ENCODE results near the gene ABCB6. TPM values are rescaled to one million over a fixed set of nuclear protein-coding genes. Genes with fewer than 3 reads are reported as not detected.

Gene ABCB6
- total RNA-seq, 6 experiments from 2014 or later: 12.5 to 16.5 (median 13.9) TPM

GRCh38 chr2:219243291-219243761, 24.6 kb upstream of the ABCB6 start:
- H3K9me3 Mint-ChIP-seq: no peaks in the 10 kb centered on the region
- peaks cover 11% of the 10 kb centered on the region for H3K4me1 Mint-ChIP-seq (ENCODE audit: low read depth)
- no peaks in the 10 kb centered on the region; the same call in 1 of the 2 replicates for H3K36me3 Mint-ChIP-seq (ENCODE audit: low read depth)
- TF ChIP-seq CTCF (IDR thresholded peaks at IDR 0.05): no peak
- H3K4me3 Mint-ChIP-seq: no peak overlapping the region
- H3K27me3 Mint-ChIP-seq (ENCODE audit: insufficient read depth): no peaks in the 10 kb centered on the region
- no peak for DNase-seq
- no peak overlapping the region for H3K27ac Mint-ChIP-seq

GRCh38 chr2:219234331-219234730, 15.6 kb upstream of the ABCB6 start:
- H3K4me1 Mint-ChIP-seq (ENCODE audit: low read depth): peaks cover 9% of the 10 kb centered on the region
- H3K9me3 Mint-ChIP-seq: no peaks in the 10 kb centered on the region
- H3K27ac Mint-ChIP-seq: no peak overlapping the region
- no peak for TF ChIP-seq CTCF (IDR thresholded peaks at IDR 0.05)
- H3K27me3 Mint-ChIP-seq (ENCODE audit: insufficient read depth): no peaks in the 10 kb centered on the region
- no peak for DNase-seq
- H3K36me3 Mint-ChIP-seq (ENCODE audit: low read depth): peaks cover 10% of the 10 kb centered on the region
- H3K4me3 Mint-ChIP-seq: no peak overlapping the region

- Mint-ChIP-seq H3K9me3 (no peaks in the 10 kb centered on the region), H3K27ac (peak overlapping the region; percentile 90), H3K4me3 (peak overlapping the region; percentile 96), H3K27me3 (ENCODE audit: insufficient read depth) (no peaks in the 10 kb centered on the region), H3K36me3 (ENCODE audit: low read depth) (peaks cover 9% of the 10 kb centered on the region), H3K4me1 (ENCODE audit: low read depth) (peaks cover 25% of the 10 kb centered on the region)
- DNase-seq: no peak
- no peak for TF ChIP-seq CTCF (IDR thresholded peaks at IDR 0.05)
These were observed 11.3 kb upstream of the ABCB6 start for GRCh38 chr2:219230059-219230540.

- peak; percentile 99 for DNase-seq
- Mint-ChIP-seq H3K27ac (peak within 1 kb of the TSS; percentile 90), H3K27me3 (ENCODE audit: insufficient read depth) (no peaks in the 10 kb centered on the region), H3K36me3 (ENCODE audit: low read depth) (peaks cover 6% of the 10 kb centered on the region), H3K4me3 (peak within 1 kb of the TSS; percentile 96), H3K4me1 (ENCODE audit: low read depth) (peaks cover 25% of the 10 kb centered on the region), H3K9me3 (no peaks in the 10 kb centered on the region)
- no peak for TF ChIP-seq CTCF (IDR thresholded peaks at IDR 0.05)
These were observed 10.7 kb upstream of the ABCB6 start, which contains the start of the genes ANKZF1 and ATG9A for GRCh38 chr2:219229305-219230058. ANKZF1 (plus strand) TSS chr2:219229806; CDS start chr2:219230258, 452 bp downstream. ATG9A (minus strand) TSS chr2:219229636; CDS start chr2:219228024, 1,612 bp downstream.

- Mint-ChIP-seq H3K4me1 (ENCODE audit: low read depth) (peaks cover 25% of the 10 kb centered on the region), H3K36me3 (ENCODE audit: low read depth) (peaks cover 5% of the 10 kb centered on the region; the same call in 1 of the 2 replicates), H3K4me3 (peak overlapping the region; percentile 96), H3K27ac (peak overlapping the region; percentile 45), H3K9me3 (no peaks in the 10 kb centered on the region), H3K27me3 (ENCODE audit: insufficient read depth) (no peaks in the 10 kb centered on the region)
- TF ChIP-seq CTCF (IDR thresholded peaks at IDR 0.05): no peak
- DNase-seq: no peak
These were observed 10.2 kb upstream of the ABCB6 start for GRCh38 chr2:219228911-219229304.
